Suprapubic skin (tissue), 4 donors: ENCODE measurements around the gene URB1. TPM values are rescaled to one million over a fixed set of nuclear protein-coding genes. Genes with fewer than 3 reads are reported as not detected.
"Not testable (repeated sequence)": the region's sequence is repeated elsewhere in the genome, so short reads cannot be mapped to it uniquely, and the experiment has no call there.

Source experiments
- DNase-seq, 2 donors: peaks; one replicate each; pipeline ENCODE4 v3.0.0-alpha.2; 2019; ENCODE audit warnings: low spot score in 2 of 2
- H3K27ac ChIP-seq: fragments of 200-600 bp; sonication (generic); one replicate; pipeline ENCODE4 v1.5.1; 2019
- H3K27me3 ChIP-seq: fragments of 200-600 bp; sonication (generic); one replicate; pipeline ENCODE4 v1.5.1; 2019
- H3K36me3 ChIP-seq: fragments of 200-600 bp; sonication (generic); one replicate; pipeline ENCODE4 v1.5.1; 2019
- H3K4me1 ChIP-seq: fragments of 200-600 bp; sonication (generic); one replicate; pipeline ENCODE4 v1.5.1; 2019
- H3K4me3 ChIP-seq: fragments of 200-600 bp; sonication (generic); one replicate; pipeline ENCODE4 v1.5.1; 2019; ENCODE audit warnings: mild to moderate bottlenecking
- H3K9me3 ChIP-seq: fragments of 200-600 bp; sonication (generic); one replicate; pipeline ENCODE4 v1.5.1; 2019
- EP300 ChIP-seq: sonication (generic); formaldehyde crosslinking; IDR thresholded peaks from one replicate; pipeline ENCODE4 v1.6.1; 2017; ENCODE audit warnings: antibody characterized with exemption
- POLR2A ChIP-seq, 2 donors: fragments of 450-650 bp; IDR thresholded peaks; one replicate each; pipeline ENCODE4 v1.6.1; 2017; ENCODE audit warnings: antibody characterized with exemption in 2 of 2, mild to moderate bottlenecking in 2 of 2, moderate library complexity in 2 of 2
- POLR2AphosphoS5 ChIP-seq, 3 donors: sonication (generic); formaldehyde crosslinking; IDR thresholded peaks; one replicate each; pipeline ENCODE4 v1.6.1; 2017; ENCODE audit warnings: antibody characterized with exemption in 3 of 3
- WGBS: methylation state at CpG from one replicate; pipeline ENCODE4 v1.1.5; 2018; 5-methylcytosine and 5-hydroxymethylcytosine counted together
- total RNA-seq, 4 donors: library from RNA; depleted of rRNA; stranded (reverse); fragments of >200 nt; gene quantifications; one replicate each; pipeline ENCODE4 v1.1.0, GENCODE V29; 2016
- TF ChIP-seq, protein P1 (sequence below), 2 donors: fragments of 200-600 bp in 1 of 2; fragments of 450-650 bp in 1 of 2; sonication (generic) in 1 of 2; IDR thresholded peaks; one replicate each; pipeline ENCODE4 v1.5.1; 2016 to 2019; ENCODE audit warnings: antibody characterized with exemption in 2 of 2, mild to moderate bottlenecking in 1 of 2, moderate library complexity in 1 of 2

Gene URB1
- total RNA-seq, 4 donors from 2014 or later, result 23.7 to 49.4 (median 33.0) TPM

DNA sequence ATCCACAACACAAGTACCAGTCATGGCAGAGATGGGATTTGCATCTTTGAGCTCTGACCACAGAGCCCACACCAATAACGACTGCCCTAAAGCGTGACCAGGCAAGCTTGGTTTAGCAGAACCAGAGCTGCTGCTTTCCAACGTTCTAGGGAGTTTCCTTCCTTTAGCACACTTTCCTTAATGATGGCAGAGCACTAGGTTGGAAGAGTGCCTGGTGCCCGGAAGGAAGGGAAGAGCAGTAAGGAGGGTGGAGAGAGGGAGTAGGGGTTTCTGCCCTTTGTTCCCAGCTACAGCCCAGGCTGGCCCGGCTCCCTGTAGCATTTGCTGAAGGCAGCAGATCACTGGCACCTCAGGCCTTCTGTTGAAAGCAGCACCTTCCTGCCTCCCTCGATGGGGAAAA is 13.6 kb upstream of the URB1 start:
- TF ChIP-seq EP300 (no peak), POLR2AphosphoS5 (IDR thresholded peaks at IDR 0.05) (no peak), POLR2A (IDR thresholded peaks at IDR 0.05) (no peak)
- TF ChIP-seq, protein P1, sequence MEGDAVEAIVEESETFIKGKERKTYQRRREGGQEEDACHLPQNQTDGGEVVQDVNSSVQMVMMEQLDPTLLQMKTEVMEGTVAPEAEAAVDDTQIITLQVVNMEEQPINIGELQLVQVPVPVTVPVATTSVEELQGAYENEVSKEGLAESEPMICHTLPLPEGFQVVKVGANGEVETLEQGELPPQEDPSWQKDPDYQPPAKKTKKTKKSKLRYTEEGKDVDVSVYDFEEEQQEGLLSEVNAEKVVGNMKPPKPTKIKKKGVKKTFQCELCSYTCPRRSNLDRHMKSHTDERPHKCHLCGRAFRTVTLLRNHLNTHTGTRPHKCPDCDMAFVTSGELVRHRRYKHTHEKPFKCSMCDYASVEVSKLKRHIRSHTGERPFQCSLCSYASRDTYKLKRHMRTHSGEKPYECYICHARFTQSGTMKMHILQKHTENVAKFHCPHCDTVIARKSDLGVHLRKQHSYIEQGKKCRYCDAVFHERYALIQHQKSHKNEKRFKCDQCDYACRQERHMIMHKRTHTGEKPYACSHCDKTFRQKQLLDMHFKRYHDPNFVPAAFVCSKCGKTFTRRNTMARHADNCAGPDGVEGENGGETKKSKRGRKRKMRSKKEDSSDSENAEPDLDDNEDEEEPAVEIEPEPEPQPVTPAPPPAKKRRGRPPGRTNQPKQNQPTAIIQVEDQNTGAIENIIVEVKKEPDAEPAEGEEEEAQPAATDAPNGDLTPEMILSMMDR (IDR thresholded peaks at IDR 0.05), result no peak
- Histone ChIP-seq H3K27ac (peak overlapping the region; percentile 14), H3K27me3 (no peaks in the 10 kb centered on the region), H3K4me1 (peaks cover 31% of the 10 kb centered on the region), H3K36me3 (no peaks in the 10 kb centered on the region), H3K4me3 (no peak overlapping the region), H3K9me3 (no peaks in the 10 kb centered on the region)
- WGBS, result 32% methylated on average over 6 of the region's 6 CpGs
- DNase-seq, result peak in 1 of 2 donors; percentile 43

DNA sequence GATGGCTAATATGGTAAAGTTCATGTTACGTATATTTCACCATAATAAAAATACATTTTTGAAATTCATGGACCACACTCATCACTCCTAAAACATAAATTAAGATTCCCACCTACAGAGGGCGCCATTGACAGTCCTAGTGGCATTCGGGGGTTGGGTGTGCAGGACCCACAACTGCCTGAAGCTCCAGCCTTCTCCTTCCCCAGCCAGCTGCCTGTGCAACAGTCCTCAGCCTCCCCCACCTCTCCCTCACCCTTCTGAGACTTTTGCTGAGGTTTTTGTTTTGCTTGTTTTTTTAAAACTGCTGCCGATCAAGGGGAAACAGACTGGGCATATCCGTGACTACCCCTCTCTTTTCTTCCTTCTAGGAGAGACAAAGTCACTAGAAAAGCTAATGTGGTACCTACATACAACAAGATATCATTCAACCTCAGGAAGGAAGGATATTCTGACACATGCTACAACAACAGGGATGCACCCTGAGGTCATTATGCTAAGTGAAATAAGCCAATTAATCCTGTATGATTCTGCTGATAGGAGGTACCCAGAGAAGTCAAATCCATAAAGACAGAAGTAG is 10.5 kb upstream of the URB1 start:
- WGBS, result 15% methylated on average over 5 of the region's 5 CpGs
- H3K27me3 ChIP-seq, result no peaks in the 10 kb centered on the region
- H3K36me3 ChIP-seq, result no peaks in the 10 kb centered on the region
- no peak overlapping the region for H3K27ac ChIP-seq
- H3K9me3 ChIP-seq, result no peaks in the 10 kb centered on the region
- peak in 1 of 2 donors; percentile 67 for DNase-seq
- peaks cover 16% of the 10 kb centered on the region for H3K4me1 ChIP-seq
- TF ChIP-seq EP300, result no peak
- TF ChIP-seq, protein P1 (IDR thresholded peaks at IDR 0.05), result peak; percentile 46 to 49
- no peak overlapping the region for H3K4me3 ChIP-seq

DNA sequence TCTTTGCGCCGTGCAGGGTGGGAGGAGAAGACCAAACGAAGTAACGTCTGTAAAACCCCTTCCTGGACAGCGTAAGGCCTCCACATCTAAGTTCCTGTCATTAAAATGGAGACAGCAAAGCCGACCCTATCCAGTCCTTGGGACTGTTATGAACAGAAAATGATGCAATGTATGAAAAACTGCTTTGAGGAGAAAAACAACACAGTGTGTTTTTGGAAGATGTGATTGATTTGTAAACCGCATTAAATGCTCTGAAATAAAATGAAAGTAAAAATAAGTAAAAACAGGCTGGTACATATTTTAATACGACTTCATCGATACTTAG is 827 bp upstream of the URB1 start:
- Histone ChIP-seq H3K4me1 (peaks cover 28% of the 10 kb centered on the region), H3K9me3 (no peaks in the 10 kb centered on the region), H3K36me3 (no peaks in the 10 kb centered on the region), H3K27ac (peak overlapping the region; percentile 83), H3K4me3 (peak overlapping the region; percentile 70), H3K27me3 (no peaks in the 10 kb centered on the region)
- 39% methylated on average over 9 of the region's 9 CpGs for WGBS
- no peak for DNase-seq
- no peak for TF ChIP-seq POLR2A (IDR thresholded peaks at IDR 0.05)
- TF ChIP-seq, protein P1 (IDR thresholded peaks at IDR 0.05), result no peak
- no peak for TF ChIP-seq EP300
- TF ChIP-seq POLR2AphosphoS5 (IDR thresholded peaks at IDR 0.05), result no peak

DNA sequence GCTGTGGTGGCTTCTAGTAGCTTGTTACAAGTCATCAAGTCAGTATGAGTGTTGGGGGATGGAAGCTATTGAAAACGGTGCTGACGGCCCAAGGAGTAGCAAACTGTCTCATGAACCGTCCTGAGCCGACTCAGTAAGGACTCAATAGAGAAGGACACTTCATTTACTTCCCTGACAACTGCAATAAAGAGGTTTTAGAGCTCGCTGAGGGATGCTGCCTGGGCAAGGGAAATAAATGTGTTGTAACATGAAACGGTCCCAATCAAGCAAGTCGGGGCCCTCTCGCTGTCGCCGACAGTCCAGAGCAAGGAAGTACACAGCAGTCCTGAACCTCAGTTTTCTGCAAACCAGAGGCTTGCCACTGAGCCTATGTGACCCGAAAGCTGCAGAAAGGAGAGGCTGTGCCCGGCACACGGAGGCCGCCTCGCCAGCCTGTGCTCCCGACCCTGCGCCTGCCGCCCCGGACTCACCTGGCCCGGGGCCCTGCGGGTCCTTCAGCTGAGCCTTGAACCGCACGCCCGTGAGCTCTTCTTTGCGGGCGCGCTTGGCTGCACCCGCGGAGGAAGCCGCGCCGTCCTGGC is 423 bp downstream of the URB1 start:
- Histone ChIP-seq H3K9me3 (no peaks in the 10 kb centered on the region), H3K4me1 (peaks cover 28% of the 10 kb centered on the region), H3K27ac (no peak overlapping the region), H3K27me3 (no peaks in the 10 kb centered on the region), H3K36me3 (no peaks in the 10 kb centered on the region), H3K4me3 (peak overlapping the region; percentile 70)
- DNase-seq, result no peak
- 3% methylated on average over 12 of the region's 32 CpGs for WGBS
- no peak for TF ChIP-seq POLR2AphosphoS5 (IDR thresholded peaks at IDR 0.05)
- no peak for TF ChIP-seq POLR2A (IDR thresholded peaks at IDR 0.05)
- no peak for TF ChIP-seq EP300
- TF ChIP-seq, protein P1 (IDR thresholded peaks at IDR 0.05), result no peak

DNA sequence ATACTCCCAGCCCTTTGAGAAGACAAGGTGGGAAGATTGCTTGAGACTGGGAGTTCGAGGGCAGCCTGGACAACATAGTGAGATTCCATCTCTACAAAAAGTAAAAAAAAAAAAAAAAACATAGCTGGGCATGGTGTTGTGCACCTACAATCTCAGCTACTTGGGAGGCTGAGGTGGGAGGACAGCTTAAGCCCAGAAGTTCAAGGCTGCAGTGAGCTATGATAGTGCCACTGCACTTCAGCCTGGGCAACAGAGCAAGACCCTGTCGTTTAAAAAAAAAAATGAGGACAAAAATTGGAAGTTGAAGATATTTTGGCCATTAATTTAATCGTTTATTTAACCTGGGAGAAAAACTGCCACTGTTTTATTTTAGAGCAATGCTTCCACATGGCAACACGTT is 1.1 kb downstream of the URB1 start:
- Histone ChIP-seq H3K4me1 (peaks cover 28% of the 10 kb centered on the region), H3K27me3 (no peaks in the 10 kb centered on the region), H3K9me3 (no peaks in the 10 kb centered on the region), H3K4me3 (peak overlapping the region; percentile 70), H3K27ac (no peak overlapping the region), H3K36me3 (no peaks in the 10 kb centered on the region)
- WGBS, result 71% methylated on average over 4 of the region's 4 CpGs
- DNase-seq, result no peak
- TF ChIP-seq POLR2AphosphoS5 (IDR thresholded peaks at IDR 0.05) (no peak), POLR2A (IDR thresholded peaks at IDR 0.05) (no peak), EP300 (no peak)
- TF ChIP-seq, protein P1 (IDR thresholded peaks at IDR 0.05), result no peak

DNA sequence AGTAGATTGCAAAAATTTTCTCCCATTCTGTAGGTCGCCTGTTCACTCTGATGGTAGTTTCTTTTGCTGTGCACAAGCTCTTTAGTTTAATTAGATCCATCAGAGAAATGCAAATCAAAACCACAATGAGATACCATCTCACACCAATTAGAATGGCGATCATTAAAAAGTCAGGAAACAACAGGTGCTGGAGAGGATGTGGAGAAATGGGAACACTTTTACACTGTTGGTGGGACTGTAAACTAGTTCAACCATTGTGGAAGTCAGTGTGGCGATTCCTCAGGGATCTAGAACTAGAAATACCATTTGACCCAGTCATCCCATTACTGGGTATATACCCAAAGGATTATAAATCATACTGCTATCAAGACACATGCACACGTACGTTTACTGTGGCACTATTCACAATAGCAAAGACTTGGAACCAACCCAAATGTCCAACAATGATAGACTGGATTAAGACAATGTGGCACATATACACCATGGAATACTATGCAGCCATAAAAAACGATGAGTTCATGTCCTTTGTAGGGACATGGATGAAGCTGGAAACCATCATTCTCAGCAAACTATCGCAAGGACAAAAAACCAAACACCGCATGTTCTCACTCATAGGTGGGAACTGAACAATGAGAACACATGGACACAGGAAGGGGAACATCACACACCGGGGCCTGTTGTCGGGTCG is 2.1 kb downstream of the URB1 start:
- WGBS, result 90% methylated on average over 9 of the region's 11 CpGs
- not testable (repeated sequence) for DNase-seq, H3K36me3 ChIP-seq, H3K4me3 ChIP-seq, H3K9me3 ChIP-seq, H3K27me3 ChIP-seq, H3K27ac ChIP-seq
- H3K4me1 ChIP-seq, result peaks cover 28% of the 10 kb centered on the region
